NCI-H2171 (cell line): Measurements from ENCODE around the gene PRXL2C.
"Not testable (repeated sequence)": the region's sequence is repeated elsewhere in the genome, so short reads cannot be mapped to it uniquely, and the experiment has no call there.

Source experiments
- DNase-seq: peaks from one replicate; lab custom pipeline; 2025; lab: John Stamatoyannopoulos, UW

The PRXL2C gene, protein sequence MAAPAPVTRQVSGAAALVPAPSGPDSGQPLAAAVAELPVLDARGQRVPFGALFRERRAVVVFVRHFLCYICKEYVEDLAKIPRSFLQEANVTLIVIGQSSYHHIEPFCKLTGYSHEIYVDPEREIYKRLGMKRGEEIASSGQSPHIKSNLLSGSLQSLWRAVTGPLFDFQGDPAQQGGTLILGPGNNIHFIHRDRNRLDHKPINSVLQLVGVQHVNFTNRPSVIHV

DNA sequence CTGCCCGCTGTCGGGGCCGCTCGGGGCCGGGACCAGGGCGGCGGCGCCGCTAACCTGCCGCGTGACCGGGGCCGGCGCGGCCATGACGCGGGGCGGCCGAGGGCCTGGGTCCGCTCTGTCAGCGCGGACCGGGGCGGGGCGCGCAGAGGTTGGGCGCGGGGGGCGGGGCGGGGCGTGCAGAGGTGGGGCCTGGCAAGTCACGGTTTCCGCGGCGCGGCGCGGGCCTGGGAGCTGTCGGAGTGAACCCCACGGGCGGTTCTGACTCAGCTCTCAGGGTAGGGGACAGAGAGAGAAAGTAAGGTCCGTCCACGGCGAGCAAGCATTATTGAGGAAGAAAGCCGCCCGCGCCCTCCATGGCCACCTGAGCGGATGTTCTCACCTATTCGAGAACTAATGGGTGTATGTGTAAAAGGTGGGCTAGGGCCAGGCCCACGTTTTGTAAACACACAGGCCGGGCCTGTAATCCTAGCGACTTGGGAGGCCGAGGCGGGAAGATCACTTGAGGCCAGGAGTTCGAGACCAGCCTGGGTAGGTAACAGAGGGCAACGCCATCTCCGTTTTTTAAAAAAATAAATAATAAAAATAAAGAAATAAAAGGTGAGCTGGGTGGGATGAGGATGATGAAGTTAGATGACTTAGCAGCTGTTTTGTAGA lies at the start of gene PRXL2C:
Gene PRXL2C (minus strand): TSS at position 120 of the 654 bp plus-strand sequence. CDS start 36 bp downstream, at position 84.
- DNase-seq: peak; percentile 59

GRCh38 chr9:96700721-96701375 lies 45.7 kb upstream of the PRXL2C start:
- DNase-seq: not testable (repeated sequence)

GRCh38 chr9:96691326-96691725 lies 36.2 kb upstream of the PRXL2C start:
- DNase-seq: no peak

GRCh38 chr9:96688745-96689464 lies 33.8 kb upstream of the PRXL2C start:
- DNase-seq: no peak

DNA sequence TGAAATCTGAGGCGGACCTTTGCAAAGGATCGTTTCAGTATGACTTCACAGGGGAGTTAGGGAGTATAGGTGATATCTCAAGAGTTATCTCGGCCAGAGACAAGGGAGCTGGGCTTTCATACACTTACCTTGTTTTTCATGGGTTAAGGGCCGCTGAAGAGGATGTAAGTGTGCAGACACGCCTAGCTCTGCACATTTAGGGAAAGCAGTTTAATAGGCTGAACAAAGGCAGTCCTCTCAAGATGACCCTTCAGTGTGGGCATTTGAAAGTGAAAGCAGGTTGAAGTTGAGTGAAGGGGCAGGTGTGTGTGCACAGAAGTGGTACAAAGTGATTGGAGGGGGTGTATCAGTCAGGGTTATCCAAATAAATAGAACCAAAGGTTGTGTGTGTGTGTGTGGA lies 33.1 kb upstream of the PRXL2C start:
- DNase-seq: no peak

GRCh38 chr9:96686638-96687335 lies 31.7 kb upstream of the PRXL2C start:
- no peak for DNase-seq

DNA sequence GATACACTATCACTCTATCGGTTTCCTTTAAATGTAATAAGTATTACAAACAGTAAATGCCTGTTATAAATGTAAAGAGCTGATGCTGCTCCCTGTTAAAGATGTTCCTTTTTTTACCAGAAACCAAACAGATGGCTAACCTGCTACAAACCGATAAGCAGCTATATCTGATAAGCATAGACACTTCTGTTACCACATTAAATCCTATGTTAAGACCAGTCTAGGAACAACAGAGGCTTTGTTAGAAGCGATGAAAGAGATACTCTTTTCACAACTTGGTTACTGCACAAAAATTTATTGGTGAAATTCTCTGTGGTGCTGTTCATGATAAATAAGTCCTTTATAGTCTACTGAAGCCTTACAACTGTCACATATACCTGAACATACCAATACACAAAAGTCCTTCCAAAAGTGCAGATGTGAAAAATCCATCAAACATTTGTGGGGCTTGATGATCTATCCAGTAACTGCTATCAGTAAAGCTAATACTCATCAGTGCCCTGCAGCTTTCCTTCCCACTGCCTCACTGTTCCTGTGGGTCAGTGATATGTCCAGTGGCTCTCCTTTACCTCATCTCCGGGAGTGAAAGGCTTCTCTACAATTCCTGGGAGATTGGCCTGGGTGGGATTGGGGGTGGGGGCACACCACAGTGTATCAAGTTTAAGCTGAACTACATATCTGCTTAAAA lies 25.8 kb upstream of the PRXL2C start:
- DNase-seq: no peak

- DNase-seq: no peak
Observed at GRCh38 chr9:96674906-96675538, 19.9 kb upstream of the PRXL2C start.

DNA sequence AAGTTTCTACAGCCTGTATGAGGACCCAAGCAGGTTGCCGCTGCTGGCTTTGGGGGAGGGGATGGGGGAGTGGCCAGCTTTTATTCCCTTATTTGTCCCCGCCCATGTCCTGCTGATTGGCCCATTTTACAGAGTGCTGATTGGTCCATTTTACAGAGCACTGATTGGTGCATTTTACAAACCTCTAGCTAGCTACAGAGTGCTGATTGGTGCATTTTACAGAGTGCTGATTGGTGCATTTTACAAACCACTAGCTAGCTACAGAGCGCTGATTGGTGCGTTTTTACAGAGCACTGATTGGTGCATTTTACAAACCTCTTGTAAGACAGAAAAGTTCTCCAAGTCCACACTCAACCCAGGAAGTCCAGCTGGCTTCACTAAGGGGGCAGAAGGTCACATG lies 18.7 kb upstream of the PRXL2C start:
- not testable (repeated sequence) for DNase-seq

- no peak for DNase-seq
Observed at GRCh38 chr9:96668868-96669534, 13.9 kb upstream of the PRXL2C start.

- DNase-seq: no peak
Observed at GRCh38 chr9:96667363-96667728, 12.2 kb upstream of the PRXL2C start.

DNA sequence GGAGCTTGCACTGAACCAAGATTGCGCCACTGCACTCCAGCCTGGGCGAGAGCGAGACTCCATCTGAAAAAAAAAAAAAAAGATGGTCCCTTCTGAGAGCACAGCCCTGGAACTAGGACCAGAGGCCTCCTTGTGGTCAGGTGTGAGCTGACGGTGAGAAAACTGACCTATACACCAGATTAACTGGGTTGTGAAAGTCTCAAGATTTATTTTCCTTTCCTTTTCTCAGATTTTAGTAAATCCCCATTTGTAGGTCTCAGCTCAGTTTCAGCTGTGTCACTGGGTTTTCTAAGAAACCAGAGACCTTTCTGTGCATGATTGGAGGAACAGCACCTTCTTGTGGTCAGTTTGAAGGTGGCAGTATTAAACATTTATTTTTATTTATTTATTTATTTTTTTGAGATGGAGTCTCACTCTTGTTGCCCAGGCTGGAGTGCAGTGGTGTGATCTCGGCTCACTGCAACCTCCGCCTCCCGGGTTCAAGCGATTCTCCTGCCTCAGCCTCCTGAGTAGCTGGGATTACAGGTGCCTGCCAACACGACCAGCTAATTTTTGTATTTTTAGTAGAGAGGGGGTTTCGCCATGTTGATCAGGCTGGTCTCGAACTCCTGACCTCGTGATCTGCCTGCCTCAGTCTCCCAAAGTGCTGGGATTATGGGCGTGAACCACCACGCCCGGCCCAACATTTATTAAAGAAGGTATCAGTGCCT lies 11.7 kb upstream of the PRXL2C start:
- DNase-seq: not testable (repeated sequence)

- no peak for DNase-seq
Observed at GRCh38 chr9:96665789-96666188, 10.7 kb upstream of the PRXL2C start.

GRCh38 chr9:96663506-96664120 lies 8.5 kb upstream of the PRXL2C start:
- DNase-seq: no peak

DNA sequence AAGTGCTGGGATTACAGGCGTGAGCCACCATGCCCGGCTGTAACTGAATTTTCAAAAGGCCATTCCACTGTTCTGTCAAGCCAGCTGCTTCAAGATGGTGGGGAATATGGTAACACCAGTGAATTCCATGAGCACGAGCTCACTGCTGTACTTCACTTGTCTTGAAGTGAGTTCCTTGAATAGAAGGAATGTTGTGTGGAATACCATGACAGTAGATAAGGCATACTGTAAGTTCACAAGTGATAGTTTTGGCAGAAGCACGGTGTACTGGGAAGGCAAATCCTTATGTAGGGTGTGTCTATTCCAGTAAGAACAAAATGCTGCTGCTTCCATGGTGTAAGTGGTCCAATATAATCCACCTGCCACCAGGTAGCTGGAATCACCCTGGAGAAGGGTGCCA lies 6.6 kb upstream of the PRXL2C start:
- DNase-seq: no peak

GRCh38 chr9:96660692-96661248 lies 5.7 kb upstream of the PRXL2C start:
- DNase-seq: no peak

GRCh38 chr9:96654450-96655197 lies 493 bp downstream of the PRXL2C start:
- peak; percentile 37 for DNase-seq

- no peak for DNase-seq
Observed at GRCh38 chr9:96651626-96652025, 3.5 kb downstream of the PRXL2C start.
